ENCODE data around the gene CLEC2A.

The CLEC2A gene

GRCh38 chr12:9933958-9934357, 1.8 kb upstream of the CLEC2A start:
- Histone ChIP-seq H3K79me2 (ENCODE audit: insufficient read depth, low read length) (no peaks in the 10 kb centered on the region), H3K4me1 (ENCODE audit: insufficient read depth, low read length) (no peaks in the 10 kb centered on the region), H3K9ac (ENCODE audit: low read depth, low read length) (no peak overlapping the region), H3K27me3 (ENCODE audit: insufficient read depth, low read length, poor library complexity) (peaks cover 3% of the 10 kb centered on the region), H2AFZ (ENCODE audit: low read depth, low read length) (no peak overlapping the region), H3K4me2 (ENCODE audit: insufficient read depth, low read length) (no peak overlapping the region), H4K20me1 (ENCODE audit: insufficient read depth, low read length) (no peaks in the 10 kb centered on the region), H3K27ac (ENCODE audit: low read length) (no peak overlapping the region), H3K36me3 (ENCODE audit: insufficient read depth, low read length) (no peaks in the 10 kb centered on the region), H3K9me3 (ENCODE audit: insufficient read depth, low read length, severe bottlenecking) (no peaks in the 10 kb centered on the region), H3K4me3 (ENCODE audit: low read depth in 1 of 2, low read length in 2 of 2) (no peak overlapping the region)
- no peak for ATAC-seq (ENCODE audit: insufficient read depth, low read depth)
- no peak for DNase-seq
- TF ChIP-seq CTCF (IDR thresholded peaks at IDR 0.05; ENCODE audit: borderline replicate concordance, extremely low read depth, low read length, poor library complexity, severe bottlenecking) (no peak), EZH2 (IDR thresholded peaks at IDR 0.05; ENCODE audit: borderline replicate concordance, low read depth, low read length, severe bottlenecking) (no peak)

GRCh38 chr12:9931245-9931644, 925 bp downstream of the CLEC2A start:
- H3K4me3 ChIP-seq (ENCODE audit: low read depth in 1 of 2, low read length in 2 of 2), result no peak overlapping the region
- no peak for ATAC-seq (ENCODE audit: insufficient read depth, low read depth)
- no peaks in the 10 kb centered on the region for H3K9me3 ChIP-seq (ENCODE audit: insufficient read depth, low read length, severe bottlenecking)
- TF ChIP-seq CTCF (IDR thresholded peaks at IDR 0.05; ENCODE audit: borderline replicate concordance, extremely low read depth, low read length, poor library complexity, severe bottlenecking), result no peak
- TF ChIP-seq EZH2 (IDR thresholded peaks at IDR 0.05; ENCODE audit: borderline replicate concordance, low read depth, low read length, severe bottlenecking), result no peak
- DNase-seq, result no peak
- no peaks in the 10 kb centered on the region for H3K79me2 ChIP-seq (ENCODE audit: insufficient read depth, low read length)
- no peaks in the 10 kb centered on the region for H4K20me1 ChIP-seq (ENCODE audit: insufficient read depth, low read length)
- H3K9ac ChIP-seq (ENCODE audit: low read depth, low read length), result no peak overlapping the region
- H3K4me1 ChIP-seq (ENCODE audit: insufficient read depth, low read length), result no peaks in the 10 kb centered on the region
- no peaks in the 10 kb centered on the region for H3K36me3 ChIP-seq (ENCODE audit: insufficient read depth, low read length)
- no peak overlapping the region for H3K27ac ChIP-seq (ENCODE audit: low read length)
- H2AFZ ChIP-seq (ENCODE audit: low read depth, low read length), result no peak overlapping the region
- peaks cover 10% of the 10 kb centered on the region for H3K27me3 ChIP-seq (ENCODE audit: insufficient read depth, low read length, poor library complexity)
- no peak overlapping the region for H3K4me2 ChIP-seq (ENCODE audit: insufficient read depth, low read length)

GRCh38 chr12:9928607-9929006, 3.6 kb downstream of the CLEC2A start:
- no peak overlapping the region for H3K4me3 ChIP-seq (ENCODE audit: low read depth in 1 of 2, low read length in 2 of 2)
- H4K20me1 ChIP-seq (ENCODE audit: insufficient read depth, low read length), result no peaks in the 10 kb centered on the region
- peaks cover 2% of the 10 kb centered on the region; the same call in 1 of the 2 replicates for H3K4me1 ChIP-seq (ENCODE audit: insufficient read depth, low read length)
- H3K79me2 ChIP-seq (ENCODE audit: insufficient read depth, low read length), result no peaks in the 10 kb centered on the region
- H3K4me2 ChIP-seq (ENCODE audit: insufficient read depth, low read length), result no peak overlapping the region
- no peak overlapping the region for H3K27ac ChIP-seq (ENCODE audit: low read length)
- DNase-seq (no peak), ATAC-seq (ENCODE audit: insufficient read depth, low read depth) (no peak)
- no peak overlapping the region for H2AFZ ChIP-seq (ENCODE audit: low read depth, low read length)
- TF ChIP-seq CTCF (IDR thresholded peaks at IDR 0.05; ENCODE audit: borderline replicate concordance, extremely low read depth, low read length, poor library complexity, severe bottlenecking), result no peak
- TF ChIP-seq EZH2 (IDR thresholded peaks at IDR 0.05; ENCODE audit: borderline replicate concordance, low read depth, low read length, severe bottlenecking), result no peak
- peaks cover 10% of the 10 kb centered on the region for H3K27me3 ChIP-seq (ENCODE audit: insufficient read depth, low read length, poor library complexity)
- no peaks in the 10 kb centered on the region for H3K9me3 ChIP-seq (ENCODE audit: insufficient read depth, low read length, severe bottlenecking)
- no peaks in the 10 kb centered on the region for H3K36me3 ChIP-seq (ENCODE audit: insufficient read depth, low read length)
- H3K9ac ChIP-seq (ENCODE audit: low read depth, low read length), result no peak overlapping the region

- no peaks in the 10 kb centered on the region for H3K9me3 ChIP-seq (ENCODE audit: insufficient read depth, low read length, severe bottlenecking)
Observed at GRCh38 chr12:9926876-9927275, 5.3 kb downstream of the CLEC2A start.

More at GRCh38 chr12:9926876-9927275, 5.3 kb downstream of the CLEC2A start:
- H2AFZ ChIP-seq (ENCODE audit: low read depth, low read length), result no peak overlapping the region
- H3K79me2 ChIP-seq (ENCODE audit: insufficient read depth, low read length), result no peaks in the 10 kb centered on the region
- H3K27ac ChIP-seq (ENCODE audit: low read length), result no peak overlapping the region
- ATAC-seq (ENCODE audit: insufficient read depth, low read depth) (no peak), DNase-seq (no peak)
- peaks cover 2% of the 10 kb centered on the region; the same call in 1 of the 2 replicates for H3K4me1 ChIP-seq (ENCODE audit: insufficient read depth, low read length)
- no peaks in the 10 kb centered on the region for H4K20me1 ChIP-seq (ENCODE audit: insufficient read depth, low read length)
- no peak overlapping the region for H3K4me2 ChIP-seq (ENCODE audit: insufficient read depth, low read length)
- no peak overlapping the region for H3K9ac ChIP-seq (ENCODE audit: low read depth, low read length)
- H3K36me3 ChIP-seq (ENCODE audit: insufficient read depth, low read length), result no peaks in the 10 kb centered on the region
- TF ChIP-seq CTCF (IDR thresholded peaks at IDR 0.05; ENCODE audit: borderline replicate concordance, extremely low read depth, low read length, poor library complexity, severe bottlenecking), result no peak
- no peak for TF ChIP-seq EZH2 (IDR thresholded peaks at IDR 0.05; ENCODE audit: borderline replicate concordance, low read depth, low read length, severe bottlenecking)
- H3K4me3 ChIP-seq (ENCODE audit: low read depth in 1 of 2, low read length in 2 of 2), result no peak overlapping the region
- peaks cover 10% of the 10 kb centered on the region for H3K27me3 ChIP-seq (ENCODE audit: insufficient read depth, low read length, poor library complexity)

Measured in DND-41 (cell line).